ENCODE results near the gene LITAF.
"Not testable (repeated sequence)": the region's sequence is repeated elsewhere in the genome, so short reads cannot be mapped to it uniquely, and the experiment has no call there.

Gene LITAF

DNA sequence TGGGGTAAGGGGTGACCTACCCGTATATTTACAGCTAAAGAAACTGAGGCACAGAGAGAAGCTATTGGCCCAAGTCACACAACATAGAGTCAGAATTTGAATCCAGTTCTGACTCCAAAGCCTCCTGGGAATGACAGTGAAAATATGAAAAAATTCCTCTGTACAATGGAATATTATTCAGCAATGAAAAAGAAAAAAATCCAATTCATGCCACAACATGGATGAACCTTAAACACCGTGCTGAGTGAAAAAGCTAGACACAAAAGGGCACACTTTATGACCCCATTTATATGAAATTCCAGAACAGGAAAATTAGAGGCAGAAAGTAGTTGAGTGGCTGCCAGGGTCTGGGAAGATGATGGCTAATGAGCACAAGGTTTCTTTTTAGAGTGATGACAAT, 75.4 kb downstream of the LITAF start:
- TF ChIP-seq, protein P1, sequence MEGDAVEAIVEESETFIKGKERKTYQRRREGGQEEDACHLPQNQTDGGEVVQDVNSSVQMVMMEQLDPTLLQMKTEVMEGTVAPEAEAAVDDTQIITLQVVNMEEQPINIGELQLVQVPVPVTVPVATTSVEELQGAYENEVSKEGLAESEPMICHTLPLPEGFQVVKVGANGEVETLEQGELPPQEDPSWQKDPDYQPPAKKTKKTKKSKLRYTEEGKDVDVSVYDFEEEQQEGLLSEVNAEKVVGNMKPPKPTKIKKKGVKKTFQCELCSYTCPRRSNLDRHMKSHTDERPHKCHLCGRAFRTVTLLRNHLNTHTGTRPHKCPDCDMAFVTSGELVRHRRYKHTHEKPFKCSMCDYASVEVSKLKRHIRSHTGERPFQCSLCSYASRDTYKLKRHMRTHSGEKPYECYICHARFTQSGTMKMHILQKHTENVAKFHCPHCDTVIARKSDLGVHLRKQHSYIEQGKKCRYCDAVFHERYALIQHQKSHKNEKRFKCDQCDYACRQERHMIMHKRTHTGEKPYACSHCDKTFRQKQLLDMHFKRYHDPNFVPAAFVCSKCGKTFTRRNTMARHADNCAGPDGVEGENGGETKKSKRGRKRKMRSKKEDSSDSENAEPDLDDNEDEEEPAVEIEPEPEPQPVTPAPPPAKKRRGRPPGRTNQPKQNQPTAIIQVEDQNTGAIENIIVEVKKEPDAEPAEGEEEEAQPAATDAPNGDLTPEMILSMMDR (conservative IDR thresholded peaks at IDR 0.05; ENCODE audit: low read depth), result no peak
- POLR2A ChIA-PET (ENCODE audit: low non-redundant PET), result no interaction called here
- DNase-seq (ENCODE audit: low spot score), result no peak
- no peak overlapping the region for H3K27ac ChIP-seq
- CTCF ChIA-PET, result no interaction called here

DNA sequence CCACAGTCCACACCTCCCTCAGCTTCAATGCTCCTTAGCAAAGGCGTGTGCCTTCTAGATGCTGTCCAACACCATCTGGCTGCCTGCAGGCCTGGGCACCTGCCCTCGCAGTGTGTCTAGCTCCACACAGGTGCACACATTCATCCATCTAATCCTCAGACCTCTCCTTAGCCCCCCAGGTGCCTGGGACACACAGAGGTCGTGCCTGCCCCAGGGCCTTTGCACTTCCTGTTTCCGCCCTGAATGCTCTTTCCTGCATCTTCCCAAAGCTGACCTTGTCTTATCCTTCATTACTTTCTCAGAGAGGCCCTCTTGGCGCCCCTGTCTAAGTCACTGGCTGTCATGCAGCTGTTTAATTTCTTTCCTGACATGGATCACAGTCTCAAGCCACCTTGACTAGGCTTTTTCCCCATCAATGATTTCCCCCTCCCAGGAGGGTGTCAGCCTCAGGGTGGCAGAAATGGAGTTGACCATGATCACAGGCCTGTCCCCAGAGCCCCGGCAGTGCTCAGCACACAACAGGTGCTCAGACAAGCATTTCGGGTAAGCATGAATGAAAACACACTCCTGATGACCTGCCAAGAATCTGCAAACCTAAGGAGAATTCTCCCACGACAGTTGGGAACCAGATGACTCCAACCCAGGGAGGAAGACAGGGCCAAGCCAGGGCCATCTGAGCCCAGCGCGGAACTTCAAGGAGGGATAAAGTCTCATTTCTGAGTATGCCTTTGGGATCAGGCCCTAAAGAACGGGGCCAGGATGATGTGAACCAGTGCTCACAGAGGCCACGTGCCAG, 76.3 kb downstream of the LITAF start:
- H3K27ac ChIP-seq, result no peak overlapping the region
- TF ChIP-seq, protein P1 (conservative IDR thresholded peaks at IDR 0.05; ENCODE audit: low read depth), result no peak
- POLR2A ChIA-PET (ENCODE audit: low non-redundant PET), result no interaction called here
- CTCF ChIA-PET, result interaction anchor here (1.3 kb wide), 1 partner anchor 22 kb away, joined by 4 read pairs; no protein-coding TSS in a partner anchor
- no peak for DNase-seq (ENCODE audit: low spot score)

DNA sequence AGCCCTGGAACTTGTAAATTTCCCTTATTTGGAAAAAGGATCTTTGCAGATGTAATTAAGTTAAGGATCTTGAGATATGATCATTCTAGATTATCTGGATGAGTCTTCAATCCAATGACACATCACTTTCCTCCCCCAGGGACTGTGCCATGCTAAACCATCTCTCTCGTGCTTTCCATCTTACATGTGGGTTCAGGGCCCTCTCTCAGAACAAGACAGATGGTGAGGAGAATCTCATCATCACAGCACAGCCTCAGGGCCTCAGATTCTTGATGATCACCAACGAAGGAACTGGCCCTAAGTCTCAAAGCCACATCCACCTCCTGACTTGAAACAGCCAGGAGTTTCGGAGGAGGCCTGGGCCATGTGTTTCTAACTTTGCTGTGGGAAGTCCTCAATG, 78.7 kb downstream of the LITAF start:
- CTCF ChIA-PET, result interaction anchor here (0.6 kb wide), 1 partner anchor 53 kb away, joined by 3 read pairs; no protein-coding TSS in a partner anchor
- DNase-seq (ENCODE audit: low spot score), result no peak
- no peak overlapping the region for H3K27ac ChIP-seq
- POLR2A ChIA-PET (ENCODE audit: low non-redundant PET), result no interaction called here
- TF ChIP-seq, protein P1 (conservative IDR thresholded peaks at IDR 0.05; ENCODE audit: low read depth), result no peak

DNA sequence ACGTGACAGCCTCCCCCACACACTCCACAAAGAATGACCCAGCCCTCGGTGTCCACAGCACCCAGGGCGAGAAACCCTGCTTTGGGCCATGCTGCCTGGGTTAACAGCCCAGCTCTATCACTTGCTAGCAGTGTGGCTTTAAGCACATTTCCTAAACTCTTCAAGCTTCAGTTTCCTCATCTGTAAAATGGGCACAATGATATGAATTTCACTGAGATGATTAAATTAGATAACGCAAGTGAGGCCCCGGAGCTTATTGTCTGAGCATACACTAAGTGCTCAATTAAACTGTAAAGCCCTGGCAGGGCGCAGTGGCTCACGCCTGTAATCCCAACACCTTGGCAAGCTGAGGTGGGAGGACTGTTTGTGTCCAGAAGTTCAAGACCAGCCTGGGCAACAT, 79.4 kb downstream of the LITAF start:
- TF ChIP-seq, protein P1 (conservative IDR thresholded peaks at IDR 0.05; ENCODE audit: low read depth), result no peak
- ChIA-PET POLR2A (ENCODE audit: low non-redundant PET) (no interaction called here), CTCF (interaction anchor here (0.6 kb wide), 1 partner anchor 53 kb away, joined by 3 read pairs; no protein-coding TSS in a partner anchor)
- no peak for DNase-seq (ENCODE audit: low spot score)
- no peak overlapping the region for H3K27ac ChIP-seq

DNA sequence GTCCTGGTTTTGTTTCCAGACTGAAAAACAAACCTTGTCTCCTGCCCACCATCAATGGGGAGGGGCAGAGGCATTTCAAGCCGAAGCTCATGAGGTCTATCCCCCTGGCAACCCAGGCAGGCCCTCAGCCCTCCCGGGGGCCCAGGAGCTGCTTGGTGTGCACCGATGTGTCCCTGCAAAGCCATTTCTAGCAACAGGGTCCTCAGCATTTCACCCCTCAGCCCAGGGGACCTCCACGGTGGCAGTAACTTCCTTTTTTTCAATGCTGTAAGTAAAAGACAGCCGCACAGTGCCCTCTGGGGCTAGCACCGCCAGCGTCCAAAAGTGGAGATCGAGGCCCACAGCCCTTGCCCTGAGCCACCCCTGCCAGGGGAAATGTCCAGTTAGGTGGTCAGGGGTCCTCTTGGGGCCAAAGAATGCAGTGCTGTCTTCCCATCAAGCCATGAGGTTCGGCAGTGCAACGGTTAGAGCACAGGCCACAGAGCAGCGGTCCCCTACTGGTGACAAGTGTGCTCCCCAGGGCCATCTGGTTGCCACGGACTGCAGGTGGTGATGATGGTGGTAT, 79.9 kb downstream of the LITAF start:
- DNase-seq (ENCODE audit: low spot score), result no peak
- CTCF ChIA-PET, result no interaction called here
- POLR2A ChIA-PET (ENCODE audit: low non-redundant PET), result no interaction called here

DNA sequence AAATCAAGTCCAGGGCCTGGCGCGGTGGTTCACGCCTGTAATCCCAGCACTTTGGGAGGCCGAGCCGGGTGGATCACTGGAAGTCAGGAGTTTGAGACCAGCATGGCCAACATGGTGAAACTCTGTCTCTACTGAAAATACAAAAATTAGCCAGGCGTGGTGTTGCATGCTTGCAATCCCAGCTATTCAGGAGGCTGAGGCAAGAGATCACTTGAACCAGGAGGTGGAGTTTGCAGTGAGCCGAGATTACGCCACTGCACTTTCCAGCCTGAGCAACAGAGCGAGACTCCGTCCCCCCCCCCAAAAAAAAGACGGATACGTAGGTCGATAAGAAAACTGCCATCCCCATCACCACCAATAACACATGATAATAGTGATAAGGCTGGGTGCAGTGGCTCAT, 82.5 kb downstream of the LITAF start:
- CTCF ChIA-PET, result interaction anchor here (0.7 kb wide), 1 partner anchor 169 kb away, joined by 3 read pairs; no protein-coding TSS in a partner anchor
- POLR2A ChIA-PET (ENCODE audit: low non-redundant PET); H3K27ac ChIP-seq; DNase-seq (ENCODE audit: low spot score): not testable (repeated sequence)

More for the DNA sequence above, 79.9 kb downstream of the LITAF start:
- peak overlapping the region; percentile 17; the same call in 1 of the 2 replicates for H3K27ac ChIP-seq
- TF ChIP-seq, protein P1 (conservative IDR thresholded peaks at IDR 0.05; ENCODE audit: low read depth), result no peak

DNA sequence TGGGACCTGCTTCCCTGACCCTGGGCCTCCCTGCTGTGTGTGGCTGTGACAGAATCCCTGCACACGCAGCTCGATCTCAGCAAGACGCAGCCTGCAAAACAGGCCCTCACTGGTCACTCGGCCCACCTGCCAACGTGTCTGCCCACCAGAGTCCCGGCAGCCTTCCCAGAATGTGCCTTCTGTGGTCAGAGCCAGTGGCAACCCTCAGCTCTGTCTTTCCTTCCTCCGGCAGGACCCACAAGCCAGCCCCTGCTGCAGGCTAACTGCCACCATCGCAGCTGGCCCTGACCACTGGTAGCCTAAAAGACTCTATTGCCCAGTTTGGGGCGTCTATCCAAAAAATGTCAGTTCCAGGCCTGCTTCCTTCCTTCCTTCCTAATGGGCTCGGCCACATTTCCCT, 83.2 kb downstream of the LITAF start:
- POLR2A ChIA-PET (ENCODE audit: low non-redundant PET), result no interaction called here
- CTCF ChIA-PET, result no interaction called here
- TF ChIP-seq, protein P1 (conservative IDR thresholded peaks at IDR 0.05; ENCODE audit: low read depth), result no peak
- DNase-seq (ENCODE audit: low spot score), result no peak
- H3K27ac ChIP-seq, result peak overlapping the region; percentile 1; the same call in 1 of the 2 replicates
